Neural cell (in vitro differentiated cells): ENCODE results near the gene SLCO1C1. TPM values are rescaled to one million over a fixed set of nuclear protein-coding genes. Genes with fewer than 3 reads are reported as not detected.

ENCODE experiments used
- H2AFZ ChIP-seq: fragments of 200-600, 300-800 bp; sonication (generic), shearing (Covaris generic); 2 replicates; pipeline ENCODE4 v1.6.0; 2014; ENCODE audit warnings: low read depth, mild to moderate bottlenecking, antibody characterized with exemption, low read length, moderate library complexity
- H3F3A ChIP-seq: fragments of 200-600 bp; shearing (Covaris generic); 2 replicates; pipeline ENCODE4 v1.6.1; 2016; ENCODE audit warnings: mild to moderate bottlenecking, moderate library complexity, mixed read lengths, antibody characterized with exemption, low read length; ENCODE audit not compliant: insufficient read depth, poor library complexity, severe bottlenecking
- H3K27ac ChIP-seq: fragments of 200-600, 300-800 bp; sonication (generic), shearing (Covaris generic); 2 replicates; pipeline ENCODE4 v1.5.1; 2014; ENCODE audit warnings: mild to moderate bottlenecking, low read length, moderate library complexity
- H3K27me3 ChIP-seq: fragments of 300-800, 200-600 bp; sonication (generic), shearing (Covaris generic); 2 replicates; pipeline ENCODE4 v1.6.0; 2014; ENCODE audit warnings: mild to moderate bottlenecking, low read depth, low read length, moderate library complexity; ENCODE audit not compliant: insufficient read depth
- H3K36me3 ChIP-seq: fragments of 300-800, 200-600 bp; sonication (generic), shearing (Covaris generic); 2 replicates; pipeline ENCODE4 v1.5.1; 2014; ENCODE audit warnings: mild to moderate bottlenecking, antibody characterized with exemption, low read length, moderate library complexity; ENCODE audit not compliant: insufficient read depth
- H3K4me2 ChIP-seq: fragments of 300-800, 200-600 bp; sonication (generic), shearing (Covaris generic); 2 replicates; pipeline ENCODE4 v1.6.0; 2014; ENCODE audit warnings: mild to moderate bottlenecking, low read length
- H3K4me3 ChIP-seq: fragments of 300-800, 200-600 bp; sonication (generic), shearing (Covaris generic); 2 replicates; pipeline ENCODE4 v1.5.1; 2014; ENCODE audit warnings: mild to moderate bottlenecking, low read length, moderate library complexity
- H3K79me2 ChIP-seq: fragments of 200-600 bp; shearing (Covaris generic); replicated peaks from 2 replicates; pipeline ENCODE4 v1.6.0; 2014; ENCODE audit warnings: mild to moderate bottlenecking, low read length, moderate library complexity; ENCODE audit not compliant: insufficient read depth
- H3K9ac ChIP-seq: fragments of 300-800, 200-600 bp; sonication (generic), shearing (Covaris generic); 2 replicates; pipeline ENCODE4 v1.6.1; 2016; ENCODE audit warnings: mild to moderate bottlenecking, low read length, mixed read lengths
- H3K9me2 ChIP-seq: fragments of 200-600 bp; shearing (Covaris generic); 2 replicates; pipeline ENCODE4 v1.6.1; 2016; ENCODE audit warnings: mild to moderate bottlenecking, low read length, mixed read lengths; ENCODE audit not compliant: insufficient read depth
- H3K9me3 ChIP-seq: fragments of 200-600, 300-800 bp; sonication (generic), shearing (Covaris generic); 2 replicates; pipeline ENCODE4 v1.6.1; 2016; ENCODE audit warnings: mild to moderate bottlenecking, mixed run types, low read length, moderate library complexity, mixed read lengths
- H4K20me1 ChIP-seq: fragments of 200-600 bp; shearing (Covaris generic); 2 replicates; pipeline ENCODE4 v1.6.1; 2016; ENCODE audit warnings: mild to moderate bottlenecking, mixed run types; ENCODE audit not compliant: insufficient read depth
- CTCF ChIP-seq: fragments of 450-650 bp; IDR thresholded peaks from 2 replicates; pipeline ENCODE4 v1.5.1; 2014; ENCODE audit warnings: antibody characterized with exemption, mild to moderate bottlenecking, moderate library complexity; ENCODE audit not compliant: poor library complexity, severe bottlenecking
- EP300 ChIP-seq: fragments of 450-650 bp; conservative IDR thresholded peaks from 2 replicates; pipeline ENCODE4 v1.6.1; 2014; ENCODE audit warnings: antibody characterized with exemption, mild to moderate bottlenecking, moderate library complexity; ENCODE audit not compliant: poor library complexity, severe bottlenecking
- EZH2 ChIP-seq: fragments of 200-600, 300-800 bp; shearing (Covaris generic), sonication (generic); IDR thresholded peaks from 2 replicates; pipeline ENCODE4 v1.6.1; 2014; ENCODE audit warnings: antibody characterized with exemption, low read length, borderline replicate concordance, mild to moderate bottlenecking; ENCODE audit not compliant: insufficient read depth, poor library complexity, severe bottlenecking
- MXI1 ChIP-seq: fragments of 450-650 bp; conservative IDR thresholded peaks from 2 replicates; pipeline ENCODE4 v1.6.1; 2014; ENCODE audit warnings: antibody characterized with exemption, mild to moderate bottlenecking; ENCODE audit not compliant: poor library complexity, severe bottlenecking
- POLR2AphosphoS5 ChIP-seq: IDR thresholded peaks from 2 replicates; pipeline ENCODE4 v1.6.1; 2012
- RAD21 ChIP-seq: fragments of 450-650 bp; conservative IDR thresholded peaks from 2 replicates; pipeline ENCODE4 v1.6.1; 2014; ENCODE audit warnings: antibody characterized with exemption, mild to moderate bottlenecking, moderate library complexity
- REST ChIP-seq: IDR thresholded peaks from 2 replicates; pipeline ENCODE4 v1.6.1; 2012; ENCODE audit warnings: borderline replicate concordance
- SMC3 ChIP-seq: fragments of 450-650 bp; conservative IDR thresholded peaks from 2 replicates; pipeline ENCODE4 v1.6.1; 2014; ENCODE audit warnings: antibody characterized with exemption, mild to moderate bottlenecking, moderate library complexity; ENCODE audit not compliant: poor library complexity
- TAF1 ChIP-seq: IDR thresholded peaks from 2 replicates; pipeline ENCODE4 v1.6.1; 2012; ENCODE audit warnings: low read depth
- polyA plus RNA-seq: library from polyadenylated mRNA; depleted of rRNA; stranded (reverse); fragments of >200 nt; gene quantifications from 2 replicates; pipeline ENCODE4 v1.2.3, GENCODE V29; 2014

SLCO1C1 gene
- polyA plus RNA-seq, 1 donor from 2014 or later: not detected

- H3K9ac ChIP-seq: no peak overlapping the region
These were observed 53.1 kb downstream of the SLCO1C1 start for GRCh38 chr12:20748198-20748597.

GRCh38 chr12:20751046-20751445, 55.9 kb downstream of the SLCO1C1 start:
- no peak overlapping the region for H3K9ac ChIP-seq
- H4K20me1 ChIP-seq: no peaks in the 10 kb centered on the region
- H3K79me2 ChIP-seq: no peaks in the 10 kb centered on the region
- no peaks in the 10 kb centered on the region for H3K27me3 ChIP-seq
- no peaks in the 10 kb centered on the region for H3K9me2 ChIP-seq
- no peak overlapping the region for H3K4me3 ChIP-seq
- H3K27ac ChIP-seq: no peak overlapping the region
- TF ChIP-seq CTCF (no peak), REST (no peak), TAF1 (no peak), POLR2AphosphoS5 (no peak), SMC3 (no peak)
- H3K4me2 ChIP-seq: no peak overlapping the region
- no peaks in the 10 kb centered on the region for H3K9me3 ChIP-seq
- H3F3A ChIP-seq: no peaks in the 10 kb centered on the region
- H3K36me3 ChIP-seq: no peaks in the 10 kb centered on the region
- no peak overlapping the region for H2AFZ ChIP-seq

More at GRCh38 chr12:20748198-20748597, 53.1 kb downstream of the SLCO1C1 start:
- TF ChIP-seq POLR2AphosphoS5 (no peak), EP300 (no peak), MXI1 (no peak), RAD21 (no peak), SMC3 (no peak), TAF1 (no peak), CTCF (no peak), EZH2 (no peak), REST (no peak)
- H3K27me3 ChIP-seq: no peaks in the 10 kb centered on the region
- H3K4me2 ChIP-seq: no peak overlapping the region
- H3K36me3 ChIP-seq: no peaks in the 10 kb centered on the region
- no peaks in the 10 kb centered on the region for H3K9me2 ChIP-seq
- no peaks in the 10 kb centered on the region for H3K9me3 ChIP-seq
- no peaks in the 10 kb centered on the region for H3K79me2 ChIP-seq
- no peak overlapping the region for H3K4me3 ChIP-seq
- no peak overlapping the region for H3K27ac ChIP-seq
- H3F3A ChIP-seq: no peaks in the 10 kb centered on the region
- H2AFZ ChIP-seq: no peak overlapping the region
- no peaks in the 10 kb centered on the region for H4K20me1 ChIP-seq
